GM19397 (cell line): ENCODE results near the gene SH3RF2.
"Not testable (repeated sequence)": the region's sequence is repeated elsewhere in the genome, so short reads cannot be mapped to it uniquely, and the experiment has no call there.

Source experiments
- ATAC-seq: cut with Tn5 transposase; IDR thresholded peaks from one replicate; pipeline ENCODE4 v1.9.1; 2021; ENCODE audit warnings: mild to moderate bottlenecking, moderate library complexity; ENCODE audit not compliant: unreplicated experiment

SH3RF2 gene, protein sequence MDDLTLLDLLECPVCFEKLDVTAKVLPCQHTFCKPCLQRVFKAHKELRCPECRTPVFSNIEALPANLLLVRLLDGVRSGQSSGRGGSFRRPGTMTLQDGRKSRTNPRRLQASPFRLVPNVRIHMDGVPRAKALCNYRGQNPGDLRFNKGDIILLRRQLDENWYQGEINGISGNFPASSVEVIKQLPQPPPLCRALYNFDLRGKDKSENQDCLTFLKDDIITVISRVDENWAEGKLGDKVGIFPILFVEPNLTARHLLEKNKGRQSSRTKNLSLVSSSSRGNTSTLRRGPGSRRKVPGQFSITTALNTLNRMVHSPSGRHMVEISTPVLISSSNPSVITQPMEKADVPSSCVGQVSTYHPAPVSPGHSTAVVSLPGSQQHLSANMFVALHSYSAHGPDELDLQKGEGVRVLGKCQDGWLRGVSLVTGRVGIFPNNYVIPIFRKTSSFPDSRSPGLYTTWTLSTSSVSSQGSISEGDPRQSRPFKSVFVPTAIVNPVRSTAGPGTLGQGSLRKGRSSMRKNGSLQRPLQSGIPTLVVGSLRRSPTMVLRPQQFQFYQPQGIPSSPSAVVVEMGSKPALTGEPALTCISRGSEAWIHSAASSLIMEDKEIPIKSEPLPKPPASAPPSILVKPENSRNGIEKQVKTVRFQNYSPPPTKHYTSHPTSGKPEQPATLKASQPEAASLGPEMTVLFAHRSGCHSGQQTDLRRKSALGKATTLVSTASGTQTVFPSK

DNA sequence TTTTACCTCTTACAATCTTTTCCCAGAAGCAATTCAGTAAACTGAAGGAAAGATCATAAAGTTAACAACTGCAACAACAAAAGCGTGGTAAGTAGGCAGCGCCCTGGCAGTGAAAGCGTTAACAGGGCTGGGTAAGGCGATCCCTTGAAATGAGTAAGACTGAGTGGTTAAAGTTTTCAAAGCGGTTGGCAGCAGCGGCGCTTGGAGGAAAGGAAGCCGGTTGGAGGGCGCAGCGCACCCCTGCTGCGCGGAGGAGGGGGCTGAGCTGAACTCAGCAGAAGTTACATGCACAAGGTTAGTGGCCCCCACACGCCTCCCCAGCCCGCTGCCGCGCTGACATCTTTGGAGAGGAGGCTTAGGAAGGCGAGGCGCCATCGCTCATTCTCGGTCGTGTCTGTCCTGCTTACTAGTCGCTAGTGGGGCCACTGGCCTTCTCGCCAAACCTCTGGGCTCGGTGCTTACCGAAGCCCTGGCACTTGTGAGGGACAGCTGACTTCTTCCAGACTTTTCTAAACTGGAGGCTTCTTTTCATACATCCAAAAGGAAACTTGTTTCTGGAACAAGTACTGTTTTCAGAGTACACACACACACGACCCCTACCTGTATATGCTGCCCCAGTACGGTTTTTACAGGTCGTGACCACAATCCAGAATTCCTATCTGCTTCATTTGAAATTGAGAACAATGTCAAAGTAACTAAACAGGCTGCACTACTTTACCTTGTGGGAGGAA is at the start of gene SH3RF2:
Gene SH3RF2, plus strand, starts transcription at position 178 of the 731 bp plus-strand sequence. CDS start 1,351 bp downstream, outside the sequence.
- no peak for ATAC-seq

DNA sequence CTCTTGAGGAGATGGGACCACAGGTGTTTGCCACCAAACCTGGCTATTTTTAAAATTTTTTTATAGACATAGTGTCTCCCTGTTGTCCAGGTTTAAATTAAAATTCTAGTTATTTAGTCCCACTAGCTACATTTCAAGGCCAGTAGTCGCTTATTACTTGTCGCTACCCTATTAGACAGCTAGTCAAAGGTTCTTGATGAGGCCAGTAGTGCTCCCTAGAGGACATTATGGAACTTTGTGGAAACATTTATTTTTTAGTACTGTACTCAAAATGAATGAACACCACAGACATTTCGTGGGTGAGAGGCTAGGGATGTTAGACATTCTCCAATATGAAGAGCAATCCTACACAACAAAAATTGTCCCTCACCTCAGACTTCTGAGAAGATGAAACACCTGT is 49.2 kb upstream of the SH3RF2 start:
- ATAC-seq = no peak

DNA sequence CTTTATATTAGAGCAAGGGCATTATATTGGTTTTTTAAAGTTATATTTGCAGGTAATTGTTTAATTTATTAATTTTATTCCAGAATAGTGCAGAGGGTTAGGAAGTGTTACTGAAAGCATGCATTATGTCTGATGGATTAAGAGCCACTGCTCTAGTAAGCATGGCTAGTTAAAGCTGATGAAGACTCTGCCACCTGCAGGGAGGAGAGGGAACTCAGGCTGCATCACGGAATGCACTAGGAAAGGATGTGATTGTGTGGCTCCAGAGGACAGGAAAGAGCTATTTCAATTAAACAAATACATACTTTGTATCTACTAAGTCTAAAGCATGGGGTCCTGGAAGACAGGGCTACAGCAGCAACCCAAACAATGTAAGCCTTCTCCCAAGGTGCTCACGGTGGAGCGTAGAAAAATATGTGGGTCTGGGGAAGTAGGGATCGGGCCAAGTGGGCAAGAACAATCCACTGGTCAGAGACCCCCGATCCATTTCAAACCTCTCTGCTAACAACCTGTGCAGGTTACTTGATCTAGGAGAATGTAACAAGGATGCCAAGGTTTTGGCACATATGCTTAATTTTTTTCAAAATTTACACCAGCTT is 48.3 kb upstream of the SH3RF2 start:
- ATAC-seq = no peak

DNA sequence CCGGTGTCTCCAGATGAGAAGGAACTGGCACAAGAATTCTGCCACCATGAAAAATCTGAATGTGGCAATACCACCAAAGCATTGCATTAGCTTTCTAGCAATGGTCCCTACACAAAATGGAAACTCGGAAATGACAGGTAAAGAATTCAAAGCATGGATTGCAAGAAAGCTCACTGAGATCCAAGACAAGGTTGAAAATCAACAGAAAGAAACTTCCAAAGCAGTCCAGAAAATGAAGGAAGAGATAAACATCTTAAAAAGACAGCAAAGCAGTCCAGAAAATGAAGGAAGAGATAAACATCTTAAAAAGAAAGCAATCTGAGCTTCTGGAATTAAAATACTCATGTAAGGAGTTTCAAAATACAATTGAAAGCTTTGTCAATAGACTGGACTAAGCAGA is 46.8 kb upstream of the SH3RF2 start:
- no peak for ATAC-seq

DNA sequence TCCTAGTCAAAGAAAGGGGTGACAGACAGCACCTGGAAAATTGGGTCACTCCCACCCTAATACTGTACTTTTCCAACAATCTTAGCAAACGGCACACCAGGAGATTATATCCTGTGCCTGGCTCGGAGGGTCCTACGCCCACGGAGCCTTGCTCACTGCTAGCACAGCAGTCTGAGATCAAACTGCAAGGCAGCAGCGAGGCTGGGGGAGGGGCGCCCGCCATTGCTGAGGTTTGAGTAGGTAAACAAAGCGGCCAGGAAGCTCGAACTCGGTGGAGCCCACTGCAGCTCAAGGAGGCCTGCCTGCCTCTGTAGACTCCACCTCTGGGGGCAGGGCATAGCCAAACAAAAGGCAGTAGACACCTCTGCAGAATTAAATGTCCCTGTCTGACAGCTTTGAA is 45.0 kb upstream of the SH3RF2 start:
- not testable (repeated sequence) for ATAC-seq

DNA sequence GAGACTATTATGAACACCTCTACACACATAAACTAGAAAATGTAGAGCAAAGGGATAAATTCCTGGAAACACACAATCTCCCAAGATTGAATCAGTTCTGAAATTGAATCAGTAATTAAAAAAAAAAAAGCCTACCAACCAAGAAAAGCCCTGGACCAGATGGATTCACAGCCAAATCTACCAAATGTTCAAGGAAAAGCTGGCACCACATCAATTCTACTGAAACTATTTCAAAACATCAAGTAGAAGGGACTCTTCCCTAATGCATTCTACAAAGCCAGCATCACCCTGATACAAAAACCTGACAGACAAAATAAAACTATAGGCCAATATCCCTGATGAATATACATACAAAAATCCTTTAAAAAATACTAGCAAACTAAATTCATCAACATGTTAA is 38.2 kb upstream of the SH3RF2 start:
- ATAC-seq = no peak

DNA sequence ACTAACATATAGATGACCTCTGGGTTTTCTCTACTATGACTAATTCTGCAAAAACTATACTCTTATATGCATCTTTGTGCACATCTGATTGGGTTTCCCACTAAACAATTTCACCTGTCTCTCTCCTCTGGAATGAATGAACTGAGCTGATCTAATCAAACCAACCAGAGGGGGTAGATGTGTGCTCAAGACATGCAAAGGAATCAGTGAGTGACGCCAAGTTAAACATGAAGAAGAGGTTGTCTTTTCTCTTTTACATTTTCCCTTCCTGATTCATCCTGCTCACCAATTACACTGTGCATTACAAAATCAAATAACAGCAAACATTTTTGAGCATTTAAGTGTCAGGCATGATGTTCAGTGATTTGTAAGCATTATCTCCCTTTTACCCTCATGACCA is 34.0 kb upstream of the SH3RF2 start:
- no peak for ATAC-seq

DNA sequence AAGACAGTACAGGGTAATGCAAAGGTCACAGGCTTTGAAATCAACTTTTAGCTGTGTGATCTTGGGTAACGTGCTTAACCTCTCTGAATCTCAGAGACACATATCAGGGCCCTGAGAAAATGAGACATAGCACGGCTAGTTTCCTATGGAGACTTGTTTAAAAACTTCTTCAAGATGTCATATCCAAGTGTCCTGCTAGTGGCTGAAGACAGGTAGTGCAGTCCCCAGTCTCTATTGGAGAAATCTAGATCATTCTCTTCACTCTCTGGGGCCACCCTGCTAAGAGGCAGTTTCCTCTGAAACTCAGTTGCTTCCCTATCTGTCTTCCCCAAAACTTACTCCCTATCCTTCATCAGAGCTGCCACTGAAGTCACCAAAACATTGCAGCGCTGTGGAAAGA is 33.3 kb upstream of the SH3RF2 start:
- ATAC-seq = no peak

DNA sequence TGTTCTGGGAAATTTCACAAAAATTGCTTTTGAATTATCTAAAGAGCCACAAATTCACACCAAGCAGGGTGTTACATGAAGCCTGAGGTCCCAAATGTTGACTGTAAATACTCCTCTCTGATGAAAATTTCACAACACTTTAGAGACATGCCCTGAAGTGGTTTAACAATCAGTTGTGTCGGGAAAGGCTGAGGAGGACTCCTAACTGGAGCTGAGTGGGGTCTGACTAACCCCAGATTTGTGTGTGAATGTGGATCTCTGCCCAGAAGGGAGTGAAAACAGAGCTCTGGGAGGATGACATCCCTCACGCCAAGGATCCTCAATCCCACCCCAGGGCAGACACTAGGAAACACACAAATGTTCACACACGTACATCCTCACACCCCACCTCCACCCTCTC is 32.5 kb upstream of the SH3RF2 start:
- ATAC-seq = no peak

DNA sequence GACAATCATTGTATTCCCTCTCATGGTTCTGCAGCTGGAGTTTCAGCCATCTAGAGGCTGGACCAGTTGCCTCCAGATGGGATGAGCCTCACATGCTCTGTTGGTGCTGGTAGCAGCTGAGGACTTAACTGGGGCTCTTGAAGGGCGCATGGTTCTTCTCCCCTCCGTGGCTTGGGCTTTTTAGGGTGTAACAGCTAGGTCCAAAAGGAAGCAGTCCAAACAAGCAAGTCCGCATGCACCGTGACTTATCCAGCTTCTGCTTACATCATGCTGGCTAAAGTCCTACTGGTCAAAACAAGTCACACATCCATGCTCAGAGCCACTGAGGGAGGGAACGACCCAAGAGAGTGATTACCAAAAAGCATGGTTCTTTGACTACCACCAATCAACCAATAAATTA is 31.6 kb upstream of the SH3RF2 start:
- no peak for ATAC-seq

DNA sequence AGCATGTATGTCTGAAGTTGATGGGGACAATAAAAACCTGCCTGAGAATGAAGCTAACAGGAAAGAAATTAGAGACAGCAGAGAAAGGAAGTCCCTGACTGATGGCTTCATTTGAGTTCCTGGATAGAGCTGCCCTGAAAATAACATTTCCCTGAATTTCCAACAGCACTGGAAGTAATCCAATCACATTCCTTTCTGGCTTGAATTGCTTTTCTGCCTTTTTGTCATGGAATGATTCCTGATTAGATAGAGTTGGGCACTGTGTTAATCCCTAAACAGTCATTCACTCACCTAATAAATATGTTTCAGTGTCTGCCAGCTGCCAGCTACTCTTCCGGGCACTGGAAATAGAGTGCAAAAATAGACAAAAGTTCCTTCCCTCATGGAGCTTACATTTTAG is 30.0 kb upstream of the SH3RF2 start:
- ATAC-seq = no peak

DNA sequence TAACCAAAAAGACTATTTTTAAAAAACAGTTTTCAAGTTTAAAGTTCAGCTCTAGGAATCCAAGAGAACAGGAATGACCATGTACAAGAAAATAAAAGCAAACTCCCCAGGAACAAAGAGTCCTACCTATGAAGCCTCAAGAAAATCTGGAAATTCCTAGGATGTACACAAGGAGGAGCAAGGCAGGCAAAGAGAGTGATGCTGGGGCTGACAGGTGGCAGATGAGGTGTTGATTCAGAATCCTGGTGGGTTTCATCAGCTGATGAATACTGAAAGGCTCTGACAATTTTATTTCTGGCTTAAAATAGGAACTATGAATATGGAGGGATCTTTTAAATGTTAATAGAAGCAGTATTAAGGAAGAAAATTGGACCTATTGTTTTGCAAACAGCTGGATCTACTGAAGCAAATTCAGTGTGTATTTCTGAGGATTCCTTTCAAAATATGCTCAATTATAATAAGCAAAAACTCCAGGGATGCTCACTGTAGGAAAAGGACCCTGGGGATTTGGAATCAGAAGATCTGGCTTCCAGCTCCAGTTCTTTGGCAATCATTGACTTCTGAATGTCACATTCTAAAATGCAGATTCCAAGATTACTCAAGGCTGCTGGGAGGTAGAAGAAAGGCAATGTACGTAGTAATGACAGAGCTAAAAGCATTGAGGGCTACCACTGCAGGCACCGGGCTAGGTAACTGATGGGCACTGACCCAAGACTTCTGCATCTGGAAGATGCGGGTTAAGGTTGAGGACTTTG is 28.0 kb upstream of the SH3RF2 start:
- ATAC-seq = no peak

DNA sequence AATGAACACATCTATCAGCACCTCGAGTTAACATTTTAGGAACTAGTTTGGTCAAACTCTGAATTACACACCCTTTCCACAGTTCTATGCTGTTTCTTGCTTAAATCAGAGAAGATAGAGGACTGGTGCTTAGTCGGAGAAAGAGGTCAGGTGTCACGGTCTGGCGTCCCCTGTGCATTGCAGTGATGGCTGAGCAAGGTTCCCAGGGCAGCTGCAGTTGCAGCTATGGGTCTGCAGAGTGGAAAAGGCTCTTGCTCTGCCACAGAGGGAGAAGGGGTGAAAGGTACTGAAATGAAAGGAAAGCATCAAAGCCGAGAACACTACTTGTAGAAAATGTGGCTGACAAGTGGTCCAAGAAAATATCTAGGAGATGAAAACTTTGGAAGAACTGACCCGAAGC is 25.2 kb upstream of the SH3RF2 start:
- ATAC-seq = no peak

DNA sequence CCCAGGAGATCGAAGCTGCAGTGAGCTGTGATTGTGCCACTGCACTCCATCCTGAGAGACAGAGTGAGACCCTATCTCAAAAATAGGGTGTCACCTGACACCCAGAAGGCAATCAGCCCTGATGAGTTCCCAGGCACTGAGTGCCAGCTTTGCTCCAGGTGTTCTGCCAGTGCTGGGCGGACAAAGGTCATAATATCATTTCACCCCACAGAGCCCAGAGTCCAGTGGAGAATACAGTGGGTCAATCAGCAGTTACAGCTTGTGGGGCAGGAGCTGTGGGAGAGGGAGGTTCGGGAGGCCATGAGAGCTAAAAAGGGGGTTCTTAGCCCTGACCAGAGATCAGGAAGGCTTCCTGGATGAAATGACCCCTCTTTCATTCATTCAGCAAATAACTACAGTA is 24.4 kb upstream of the SH3RF2 start:
- ATAC-seq = no peak

DNA sequence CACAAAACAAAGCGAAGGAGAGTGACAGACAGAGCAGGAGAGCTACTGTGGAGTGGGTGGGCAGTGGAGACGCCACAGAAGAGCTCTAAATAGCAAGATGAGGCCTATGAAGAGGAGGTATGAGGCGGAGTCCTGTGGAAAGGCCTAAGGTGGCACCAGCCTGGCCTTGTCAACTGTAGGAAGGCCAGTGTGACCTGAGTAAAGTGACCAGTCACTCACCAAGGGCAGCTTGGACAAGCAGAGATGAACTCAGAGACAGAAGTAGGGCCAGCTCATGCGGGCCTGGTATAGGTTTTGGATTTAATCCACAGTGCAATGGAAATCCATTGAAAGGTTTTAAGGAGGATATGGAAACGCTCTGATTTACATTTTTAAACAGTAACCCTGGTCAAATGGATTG is 23.8 kb upstream of the SH3RF2 start:
- ATAC-seq = no peak

DNA sequence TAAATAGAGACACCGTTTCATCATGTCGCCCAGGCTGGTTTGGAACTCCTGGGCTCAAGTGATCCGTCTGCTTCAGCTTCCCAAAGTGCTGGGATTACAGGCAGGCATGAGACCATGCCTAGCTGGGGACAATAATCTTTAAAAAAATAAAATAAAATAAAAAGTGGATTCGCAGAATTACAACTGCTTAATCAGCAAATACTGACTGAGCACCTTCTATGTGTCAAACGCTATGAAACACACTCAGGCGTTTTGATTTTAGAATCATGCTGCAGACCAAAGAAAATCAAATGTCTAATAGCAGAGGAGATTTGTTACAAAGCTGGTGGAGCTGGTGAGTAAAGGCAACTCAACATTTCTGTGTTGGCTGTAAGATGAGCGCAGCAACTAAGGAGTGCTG is 22.7 kb upstream of the SH3RF2 start:
- no peak for ATAC-seq

DNA sequence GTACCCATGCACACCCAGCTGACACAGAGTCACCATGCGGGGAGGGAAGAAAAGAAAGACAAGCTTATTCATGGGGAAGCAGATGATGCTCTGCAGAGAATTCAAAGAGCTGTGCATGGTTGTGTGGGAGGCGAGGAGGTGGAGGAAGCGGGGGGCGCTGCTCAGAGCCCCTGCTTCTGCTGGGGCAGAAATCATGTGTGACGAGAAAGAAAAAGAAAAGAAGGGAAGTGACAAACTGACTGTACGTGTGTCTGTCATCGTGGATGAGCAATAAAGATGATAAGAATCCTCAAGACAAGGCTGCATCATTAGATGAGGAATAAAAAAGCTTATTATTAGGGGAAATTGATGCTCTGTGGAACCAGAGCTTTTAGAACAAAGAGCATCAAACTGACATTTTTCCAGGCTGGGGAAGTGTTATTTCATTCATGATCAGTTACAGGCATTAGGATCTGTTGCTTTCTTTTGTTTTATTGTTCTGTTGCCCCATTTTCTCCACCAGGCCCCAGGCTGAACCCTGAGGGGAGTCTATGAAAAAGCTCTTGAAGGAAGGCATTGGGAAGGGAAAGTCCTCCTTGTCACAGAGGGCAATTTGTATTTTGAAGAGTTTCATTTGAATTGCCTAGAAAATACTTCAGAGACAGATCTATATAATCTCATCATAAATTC is 20.3 kb upstream of the SH3RF2 start:
- ATAC-seq = no peak

DNA sequence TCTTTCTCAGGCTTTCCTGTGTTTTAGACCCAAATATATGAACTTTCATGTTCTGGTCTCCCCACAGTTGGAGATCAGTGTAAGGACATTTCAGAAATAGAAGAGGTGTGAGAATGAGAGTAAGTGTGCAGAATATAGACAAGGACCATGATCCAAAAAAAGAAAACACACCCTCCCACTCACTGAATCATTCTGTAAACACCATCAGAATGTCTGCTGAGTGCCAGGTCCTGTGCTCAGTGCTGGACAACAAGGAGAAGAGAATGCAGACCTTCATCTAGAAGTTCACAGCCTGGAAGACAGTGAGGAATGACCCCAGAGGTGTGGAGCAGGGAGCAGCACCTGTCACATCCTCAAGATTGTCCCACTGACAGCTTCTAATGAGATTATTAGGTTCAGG is 19.1 kb upstream of the SH3RF2 start:
- no peak for ATAC-seq

DNA sequence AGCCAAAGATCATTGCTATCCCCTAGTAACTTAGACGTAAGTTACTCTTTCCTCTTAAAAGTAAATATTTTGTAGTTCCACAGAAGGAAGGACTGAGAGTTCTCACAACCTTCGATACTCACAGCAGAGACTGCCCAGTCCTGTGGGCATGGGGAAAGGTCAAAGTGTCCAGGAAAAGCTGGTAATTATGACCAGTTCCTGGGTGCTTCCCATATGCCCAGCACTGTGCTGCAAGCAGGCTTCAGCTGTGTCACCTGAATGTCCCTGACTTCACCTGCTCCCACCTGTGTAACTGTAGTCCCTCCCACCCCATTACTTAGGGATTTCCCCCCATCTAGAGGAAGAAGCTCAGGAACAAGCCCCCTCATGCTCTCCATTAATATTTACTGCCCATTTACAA is 18.0 kb upstream of the SH3RF2 start:
- no peak for ATAC-seq

DNA sequence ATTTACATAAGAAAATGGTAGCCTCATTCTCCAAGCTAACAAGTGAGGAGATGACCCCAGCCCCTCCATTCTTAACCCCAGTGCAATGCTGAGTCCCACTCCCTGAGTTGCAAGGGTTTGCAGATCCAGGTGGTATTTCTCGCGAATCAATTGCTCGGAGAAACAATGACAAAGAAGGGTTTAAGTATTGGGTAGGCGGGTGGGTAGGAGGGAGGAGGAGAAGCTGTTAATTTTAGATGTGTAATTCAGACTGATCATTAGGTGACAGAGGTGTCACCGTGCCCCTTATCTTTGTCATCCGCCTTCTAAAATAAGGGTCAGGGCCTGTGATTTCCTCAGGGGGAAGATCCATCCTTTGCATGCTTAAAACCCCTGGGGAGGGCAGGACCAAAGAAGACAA is 17.0 kb upstream of the SH3RF2 start:
- no peak for ATAC-seq
